ENCODE data around the gene MKS1.

MKS1 gene

GRCh38 chr17:58207451-58207850, 11.6 kb downstream of the MKS1 start:
- Histone ChIP-seq H3K9me3 (ENCODE audit: low read length) (no peaks in the 10 kb centered on the region), H3K27me3 (ENCODE audit: insufficient read depth, low read length) (no peaks in the 10 kb centered on the region), H3K36me3 (ENCODE audit: insufficient read depth, low read length) (peaks cover 44% of the 10 kb centered on the region), H3K4me1 (ENCODE audit: insufficient read depth, low read length) (no peaks in the 10 kb centered on the region), H3K4me3 (ENCODE audit: low read length) (no peak overlapping the region), H2AFZ (ENCODE audit: low read depth, low read length) (no peak overlapping the region)

GRCh38 chr17:58205936-58206335, 13.1 kb downstream of the MKS1 start:
- H3K36me3 ChIP-seq (ENCODE audit: insufficient read depth, low read length): peaks cover 36% of the 10 kb centered on the region
- H3K27me3 ChIP-seq (ENCODE audit: insufficient read depth, low read length): no peaks in the 10 kb centered on the region
- H3K9me3 ChIP-seq (ENCODE audit: low read length): no peaks in the 10 kb centered on the region
- H3K4me1 ChIP-seq (ENCODE audit: insufficient read depth, low read length): no peaks in the 10 kb centered on the region
- H2AFZ ChIP-seq (ENCODE audit: low read depth, low read length): no peak overlapping the region
- no peak overlapping the region for H3K4me3 ChIP-seq (ENCODE audit: low read length)

- H3K4me1 ChIP-seq (ENCODE audit: insufficient read depth, low read length): no peaks in the 10 kb centered on the region
- peaks cover 26% of the 10 kb centered on the region for H3K36me3 ChIP-seq (ENCODE audit: insufficient read depth, low read length)
- H3K27me3 ChIP-seq (ENCODE audit: insufficient read depth, low read length): no peaks in the 10 kb centered on the region
- no peak overlapping the region for H2AFZ ChIP-seq (ENCODE audit: low read depth, low read length)
- H3K9me3 ChIP-seq (ENCODE audit: low read length): no peaks in the 10 kb centered on the region
- no peak overlapping the region for H3K4me3 ChIP-seq (ENCODE audit: low read length)
These were observed 14.3 kb downstream of the MKS1 start for GRCh38 chr17:58204796-58205195.

- no peaks in the 10 kb centered on the region for H3K9me3 ChIP-seq (ENCODE audit: low read length)
- peaks cover 14% of the 10 kb centered on the region for H3K36me3 ChIP-seq (ENCODE audit: insufficient read depth, low read length)
- H3K27me3 ChIP-seq (ENCODE audit: insufficient read depth, low read length): no peaks in the 10 kb centered on the region
- no peak overlapping the region for H2AFZ ChIP-seq (ENCODE audit: low read depth, low read length)
- H3K4me1 ChIP-seq (ENCODE audit: insufficient read depth, low read length): no peaks in the 10 kb centered on the region
- no peak overlapping the region for H3K4me3 ChIP-seq (ENCODE audit: low read length)
These were observed 16.2 kb downstream of the MKS1 start for GRCh38 chr17:58202859-58203258.

GRCh38 chr17:58200024-58200633, 18.9 kb downstream of the MKS1 start:
- H3K27me3 ChIP-seq (ENCODE audit: insufficient read depth, low read length): no peaks in the 10 kb centered on the region
- no peak overlapping the region for H3K4me3 ChIP-seq (ENCODE audit: low read length)
- peaks cover 3% of the 10 kb centered on the region for H3K36me3 ChIP-seq (ENCODE audit: insufficient read depth, low read length)
- H3K9me3 ChIP-seq (ENCODE audit: low read length): no peaks in the 10 kb centered on the region
- H2AFZ ChIP-seq (ENCODE audit: low read depth, low read length): no peak overlapping the region
- no peaks in the 10 kb centered on the region for H3K4me1 ChIP-seq (ENCODE audit: insufficient read depth, low read length)

- Histone ChIP-seq H3K4me3 (ENCODE audit: low read length) (no peak overlapping the region), H3K36me3 (ENCODE audit: insufficient read depth, low read length) (no peaks in the 10 kb centered on the region), H3K9me3 (ENCODE audit: low read length) (no peaks in the 10 kb centered on the region), H3K27me3 (ENCODE audit: insufficient read depth, low read length) (peaks cover 6% of the 10 kb centered on the region), H2AFZ (ENCODE audit: low read depth, low read length) (no peak overlapping the region), H3K4me1 (ENCODE audit: insufficient read depth, low read length) (no peaks in the 10 kb centered on the region)
These were observed 22.4 kb downstream of the MKS1 start for GRCh38 chr17:58196610-58197009.

- H3K4me3 ChIP-seq (ENCODE audit: low read length): no peak overlapping the region
- H2AFZ ChIP-seq (ENCODE audit: low read depth, low read length): no peak overlapping the region
- no peaks in the 10 kb centered on the region for H3K9me3 ChIP-seq (ENCODE audit: low read length)
These were observed 23.4 kb downstream of the MKS1 start for GRCh38 chr17:58195518-58196123.

GRCh38 chr17:58193641-58194255, 25.3 kb downstream of the MKS1 start:
- peaks cover 12% of the 10 kb centered on the region for H3K27me3 ChIP-seq (ENCODE audit: insufficient read depth, low read length)
- no peaks in the 10 kb centered on the region for H3K36me3 ChIP-seq (ENCODE audit: insufficient read depth, low read length)
- H2AFZ ChIP-seq (ENCODE audit: low read depth, low read length): no peak overlapping the region
- no peaks in the 10 kb centered on the region for H3K4me1 ChIP-seq (ENCODE audit: insufficient read depth, low read length)
- H3K9me3 ChIP-seq (ENCODE audit: low read length): no peaks in the 10 kb centered on the region
- H3K4me3 ChIP-seq (ENCODE audit: low read length): no peak overlapping the region

More at GRCh38 chr17:58195518-58196123, 23.4 kb downstream of the MKS1 start:
- no peaks in the 10 kb centered on the region for H3K36me3 ChIP-seq (ENCODE audit: insufficient read depth, low read length)
- H3K27me3 ChIP-seq (ENCODE audit: insufficient read depth, low read length): peaks cover 12% of the 10 kb centered on the region
- no peaks in the 10 kb centered on the region for H3K4me1 ChIP-seq (ENCODE audit: insufficient read depth, low read length)

- H3K36me3 ChIP-seq (ENCODE audit: insufficient read depth, low read length): no peaks in the 10 kb centered on the region
- no peaks in the 10 kb centered on the region for H3K9me3 ChIP-seq (ENCODE audit: low read length)
- peaks cover 14% of the 10 kb centered on the region for H3K27me3 ChIP-seq (ENCODE audit: insufficient read depth, low read length)
- H3K4me1 ChIP-seq (ENCODE audit: insufficient read depth, low read length): no peaks in the 10 kb centered on the region
- H2AFZ ChIP-seq (ENCODE audit: low read depth, low read length): no peak within 1 kb of the TSS
- no peak within 1 kb of the TSS for H3K4me3 ChIP-seq (ENCODE audit: low read length)
These were observed 26.4 kb downstream of the MKS1 start, which contains the start of gene EPX for GRCh38 chr17:58192612-58193011. Gene EPX (plus strand): TSS chr17:58192726. CDS start chr17:58192847, 121 bp downstream.

GRCh38 chr17:58191241-58191896, 27.7 kb downstream of the MKS1 start:
- H3K4me1 ChIP-seq (ENCODE audit: insufficient read depth, low read length): no peaks in the 10 kb centered on the region
- no peak overlapping the region for H3K4me3 ChIP-seq (ENCODE audit: low read length)
- no peaks in the 10 kb centered on the region for H3K36me3 ChIP-seq (ENCODE audit: insufficient read depth, low read length)
- H3K9me3 ChIP-seq (ENCODE audit: low read length): no peaks in the 10 kb centered on the region
- H2AFZ ChIP-seq (ENCODE audit: low read depth, low read length): no peak overlapping the region
- H3K27me3 ChIP-seq (ENCODE audit: insufficient read depth, low read length): peaks cover 22% of the 10 kb centered on the region

- H3K9me3 ChIP-seq (ENCODE audit: low read length): no peaks in the 10 kb centered on the region
- peaks cover 27% of the 10 kb centered on the region for H3K27me3 ChIP-seq (ENCODE audit: insufficient read depth, low read length)
- H3K4me1 ChIP-seq (ENCODE audit: insufficient read depth, low read length): no peaks in the 10 kb centered on the region
- no peak overlapping the region for H3K4me3 ChIP-seq (ENCODE audit: low read length)
- H2AFZ ChIP-seq (ENCODE audit: low read depth, low read length): no peak overlapping the region
- no peaks in the 10 kb centered on the region for H3K36me3 ChIP-seq (ENCODE audit: insufficient read depth, low read length)
These were observed 29.5 kb downstream of the MKS1 start for GRCh38 chr17:58189436-58190146.

- Histone ChIP-seq H3K4me3 (ENCODE audit: low read length) (no peak overlapping the region), H3K36me3 (ENCODE audit: insufficient read depth, low read length) (no peaks in the 10 kb centered on the region), H2AFZ (ENCODE audit: low read depth, low read length) (no peak overlapping the region), H3K9me3 (ENCODE audit: low read length) (no peaks in the 10 kb centered on the region), H3K4me1 (ENCODE audit: insufficient read depth, low read length) (no peaks in the 10 kb centered on the region), H3K27me3 (ENCODE audit: insufficient read depth, low read length) (peaks cover 24% of the 10 kb centered on the region)
These were observed 31.4 kb downstream of the MKS1 start for GRCh38 chr17:58187675-58188074.

- Histone ChIP-seq H2AFZ (ENCODE audit: low read depth, low read length) (no peak overlapping the region), H3K36me3 (ENCODE audit: insufficient read depth, low read length) (no peaks in the 10 kb centered on the region), H3K27me3 (ENCODE audit: insufficient read depth, low read length) (peaks cover 24% of the 10 kb centered on the region), H3K4me3 (ENCODE audit: low read length) (no peak overlapping the region), H3K4me1 (ENCODE audit: insufficient read depth, low read length) (no peaks in the 10 kb centered on the region), H3K9me3 (ENCODE audit: low read length) (no peaks in the 10 kb centered on the region)
These were observed 32.0 kb downstream of the MKS1 start for GRCh38 chr17:58187063-58187462.
